Germinal center (tissue), 1 donor: Measurements from ENCODE around the gene GGCX.

ENCODE experiments used
- DNase-seq: peaks from one replicate; pipeline ENCODE4 v3.0.0; 2012; ENCODE audit warnings: mixed read lengths, low spot score

The GGCX gene

GRCh38 chr2:85541753-85542457, 19.4 kb downstream of the GGCX start:
- DNase-seq = no peak

GRCh38 chr2:85541262-85541661, 20.0 kb downstream of the GGCX start:
- DNase-seq = no peak

- no peak for DNase-seq
These were observed 21.1 kb downstream of the GGCX start for GRCh38 chr2:85540133-85540648.

- peak; percentile 55 for DNase-seq
These were observed 21.7 kb downstream of the GGCX start for GRCh38 chr2:85539361-85540132.

DNA sequence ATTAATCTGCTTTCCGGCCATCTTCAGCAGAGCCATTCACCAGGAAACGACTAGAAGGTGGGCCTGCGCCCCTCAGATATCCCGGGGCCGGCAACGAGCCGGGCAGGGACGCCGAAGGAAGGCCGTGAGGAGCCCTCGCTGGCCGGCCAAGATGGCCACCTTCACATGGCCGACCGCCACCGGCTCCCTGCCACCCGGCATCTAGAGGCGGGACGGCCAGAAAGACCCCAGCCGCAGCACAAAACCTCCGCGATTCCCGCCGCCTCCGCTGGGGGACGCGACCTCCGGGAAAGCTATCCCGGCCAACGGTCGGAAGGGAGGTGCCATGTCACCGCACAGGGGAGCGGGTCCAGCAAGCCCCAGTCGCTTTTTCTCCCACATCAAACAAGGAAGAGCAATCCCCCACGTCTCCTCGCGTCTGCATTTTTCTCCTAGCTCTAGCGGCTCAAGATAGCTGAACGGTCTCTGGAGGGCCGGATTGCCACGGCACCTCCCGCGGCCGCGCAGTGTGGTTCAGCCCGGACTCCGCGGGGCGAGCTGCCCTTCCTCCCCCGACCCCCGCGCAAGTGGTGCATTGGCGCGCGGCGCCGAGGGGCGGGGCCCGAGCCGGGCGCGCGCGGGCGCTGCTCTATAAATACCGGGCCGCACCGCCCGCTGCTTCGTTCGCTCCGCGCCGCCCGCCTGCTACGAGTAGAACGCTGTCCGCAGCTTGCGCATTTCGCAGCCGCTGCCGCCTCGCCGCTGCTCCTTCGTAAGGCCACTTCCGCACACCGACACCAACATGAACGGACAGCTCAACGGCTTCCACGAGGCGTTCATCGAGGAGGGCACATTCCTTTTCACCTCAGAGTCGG, 22.6 kb downstream of the GGCX start, which contains the start of gene MAT2A:
Gene MAT2A, plus strand, starts transcription at position 662 of the 854 bp plus-strand sequence. Its CDS starts 120 bp downstream, at position 782.
- peak; percentile 93 for DNase-seq

DNA sequence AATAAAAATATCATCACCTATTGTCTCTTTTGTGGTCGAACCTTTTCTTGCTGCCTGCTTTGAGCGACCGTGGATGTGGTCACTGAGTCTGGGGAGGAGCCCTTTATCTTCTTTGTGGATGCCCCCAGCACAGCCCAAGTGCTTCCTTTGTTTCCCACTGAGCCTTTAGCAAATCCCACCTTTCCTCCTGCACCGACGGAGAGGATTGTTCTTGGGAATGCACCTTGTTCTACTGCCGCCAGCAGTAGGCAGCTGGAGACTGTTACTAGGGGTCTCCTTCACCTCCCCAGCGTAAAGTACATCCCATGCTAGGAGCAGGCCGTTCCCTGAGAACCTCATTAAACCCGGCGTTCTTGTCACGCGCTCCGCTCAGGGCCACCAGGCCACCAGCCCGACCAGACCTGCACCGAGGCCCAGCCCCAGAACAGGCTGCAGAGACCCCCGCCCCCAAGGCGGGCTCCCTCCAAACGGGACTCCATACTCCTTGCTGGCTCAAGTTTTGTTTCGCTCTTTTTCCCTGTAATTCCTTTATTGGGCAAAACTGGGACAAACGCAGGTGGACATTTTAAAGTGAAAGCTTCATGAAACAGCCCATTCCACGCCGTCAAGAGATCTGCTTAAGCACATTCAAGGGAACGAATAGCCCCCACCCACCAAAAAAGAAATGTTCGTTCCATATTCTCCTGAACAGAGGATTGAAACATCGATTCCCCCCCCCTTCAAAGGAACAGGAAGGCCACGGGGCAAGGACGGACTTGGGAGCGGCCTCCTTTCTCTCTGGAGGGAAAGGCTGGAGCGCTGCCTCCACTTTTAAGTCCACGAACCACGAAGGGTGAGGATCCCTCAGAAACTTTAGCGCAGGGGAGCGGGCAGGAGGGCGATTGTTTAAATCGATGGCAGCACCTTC, 23.4 kb downstream of the GGCX start:
- DNase-seq = peak; percentile 20

DNA sequence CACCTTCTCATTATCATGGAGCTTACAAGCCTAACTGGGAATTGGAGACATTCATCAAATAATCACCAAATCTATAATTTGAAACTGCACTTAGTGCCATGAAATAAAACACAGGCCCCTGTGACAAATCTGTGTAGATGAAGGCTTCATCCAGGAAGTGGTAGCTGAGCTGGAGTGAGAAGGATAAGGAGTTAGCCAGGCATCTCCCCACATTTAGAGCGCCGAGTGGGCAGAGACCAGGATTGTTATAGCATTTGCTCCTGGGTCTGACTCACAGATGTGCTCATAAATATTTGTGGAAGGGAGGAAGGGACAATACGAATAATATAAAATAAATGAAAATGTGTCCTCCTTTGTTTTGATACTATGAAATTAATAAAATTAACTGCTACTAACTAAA, 24.8 kb downstream of the GGCX start:
- no peak for DNase-seq

DNA sequence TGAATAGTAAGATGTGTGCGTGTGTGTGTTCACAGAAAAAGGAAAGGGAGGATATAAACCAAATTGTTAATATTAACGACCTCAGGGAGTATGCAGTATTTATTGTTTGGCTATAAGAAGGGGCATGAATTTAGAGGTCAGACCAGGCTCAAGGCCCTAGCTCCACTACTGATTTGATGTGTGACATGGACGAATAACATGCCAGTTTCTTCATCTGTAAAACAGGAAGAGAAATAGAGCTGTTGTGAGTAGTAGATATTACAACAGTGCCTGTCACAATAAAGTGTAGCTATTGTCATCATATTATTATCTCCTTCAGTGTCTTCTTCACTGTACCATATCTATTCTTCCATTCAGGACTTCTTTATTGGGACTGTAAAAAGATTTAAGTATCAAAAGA, 26.4 kb downstream of the GGCX start:
- DNase-seq = no peak

DNA sequence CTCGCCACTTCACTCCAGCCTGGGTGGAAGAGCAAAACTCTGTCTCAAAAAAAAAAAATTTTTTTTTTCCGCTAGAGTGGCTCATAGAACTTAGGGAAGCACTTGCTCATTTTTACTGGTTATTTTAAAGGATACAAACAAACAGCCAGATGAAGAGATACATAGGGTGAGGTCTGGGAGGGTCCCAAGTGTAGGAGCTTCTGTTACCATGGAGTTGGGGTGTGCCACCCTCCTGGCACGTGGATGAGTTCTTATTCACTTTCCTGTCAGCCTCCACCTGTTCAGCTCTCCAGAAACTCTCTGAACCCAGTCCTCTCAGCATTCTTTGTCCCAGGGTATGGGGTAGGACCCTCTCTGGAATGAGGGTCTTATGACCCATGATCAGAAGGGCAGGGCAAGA, 27.2 kb downstream of the GGCX start:
- DNase-seq = no peak

DNA sequence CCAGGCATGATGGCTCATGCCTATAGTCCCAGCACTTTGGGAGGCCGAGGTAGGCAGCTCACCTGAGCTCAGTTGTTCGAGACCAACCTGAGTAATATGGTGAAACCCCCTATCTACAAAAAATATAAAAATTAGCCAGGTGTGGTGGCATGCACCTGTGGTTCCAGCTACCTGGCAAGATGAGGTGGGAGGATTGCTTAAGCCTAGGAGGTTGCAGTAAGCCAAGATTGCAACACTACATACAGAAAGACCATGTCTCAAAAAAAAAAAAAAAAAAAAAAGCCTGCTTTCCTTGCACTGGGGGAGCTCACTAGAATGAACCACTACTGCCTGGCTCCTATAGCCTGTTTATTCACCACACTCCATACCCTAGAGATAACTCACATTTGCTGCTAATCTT, 29.7 kb downstream of the GGCX start:
- DNase-seq = no peak

GRCh38 chr2:85529809-85530208, 31.5 kb downstream of the GGCX start:
- no peak for DNase-seq

DNA sequence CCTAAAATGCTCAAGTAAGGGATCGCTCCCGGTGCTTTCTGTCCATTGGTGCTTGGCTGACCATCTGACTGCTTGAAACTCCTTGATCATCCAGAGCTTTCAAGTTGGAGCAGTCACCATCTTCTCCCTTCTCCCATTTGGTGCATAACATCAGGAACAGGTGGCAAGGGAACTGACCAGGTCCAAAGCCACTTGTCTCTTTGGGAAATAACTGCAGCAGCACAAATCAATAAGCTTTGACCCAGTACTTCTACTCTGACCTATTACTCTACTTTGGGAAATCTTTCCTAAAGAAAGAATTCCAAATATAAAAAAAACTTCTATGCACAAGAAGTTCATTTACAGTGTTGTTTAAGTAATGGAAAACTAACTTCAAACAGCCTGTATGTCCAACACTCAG, 32.9 kb downstream of the GGCX start:
- no peak for DNase-seq

DNA sequence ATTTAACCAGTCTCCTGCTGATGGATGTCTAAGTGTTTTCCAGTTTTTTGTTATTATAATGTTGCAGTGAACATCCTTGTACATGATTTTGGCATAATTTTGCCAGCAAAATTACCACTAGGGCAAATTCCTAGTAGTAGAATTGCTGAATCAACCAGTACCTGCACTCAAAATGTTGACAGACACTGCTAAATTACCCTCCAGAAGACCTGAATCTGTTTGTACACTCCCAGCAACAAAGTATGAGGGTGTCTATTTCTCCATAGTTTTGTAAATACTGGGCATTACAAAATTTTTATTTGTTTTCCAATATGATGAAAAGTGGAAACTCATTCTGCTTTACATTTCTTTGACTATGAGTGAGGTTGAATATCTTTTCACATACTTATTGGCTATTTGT, 33.5 kb downstream of the GGCX start:
- DNase-seq = no peak

- DNase-seq = no peak
These were observed 35.7 kb downstream of the GGCX start for GRCh38 chr2:85525567-85525966.

GRCh38 chr2:85525029-85525428, 36.3 kb downstream of the GGCX start:
- no peak for DNase-seq

- no peak for DNase-seq
These were observed 36.9 kb downstream of the GGCX start for GRCh38 chr2:85524336-85524908.

DNA sequence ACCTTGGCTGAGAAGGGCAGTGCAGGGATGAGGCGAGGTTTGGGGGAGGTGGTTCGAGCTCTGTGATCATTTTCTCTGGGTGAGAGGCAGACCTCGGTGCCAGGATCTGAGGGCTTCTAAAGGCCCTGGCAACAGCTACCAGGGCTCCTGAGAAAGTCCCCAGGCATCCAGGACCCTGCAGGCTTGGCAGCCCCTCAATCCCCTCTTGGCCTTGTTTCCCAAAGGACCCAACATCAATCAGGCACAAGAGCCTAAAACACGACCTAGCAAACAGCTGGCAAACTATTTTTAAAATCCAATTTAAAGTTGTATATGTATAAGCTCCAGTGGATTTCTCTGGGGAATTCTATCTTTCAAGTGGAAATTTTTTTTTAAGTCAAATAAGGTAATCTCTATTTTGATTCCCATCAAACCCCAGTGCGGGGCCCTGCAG, 37.4 kb downstream of the GGCX start:
- no peak for DNase-seq

DNA sequence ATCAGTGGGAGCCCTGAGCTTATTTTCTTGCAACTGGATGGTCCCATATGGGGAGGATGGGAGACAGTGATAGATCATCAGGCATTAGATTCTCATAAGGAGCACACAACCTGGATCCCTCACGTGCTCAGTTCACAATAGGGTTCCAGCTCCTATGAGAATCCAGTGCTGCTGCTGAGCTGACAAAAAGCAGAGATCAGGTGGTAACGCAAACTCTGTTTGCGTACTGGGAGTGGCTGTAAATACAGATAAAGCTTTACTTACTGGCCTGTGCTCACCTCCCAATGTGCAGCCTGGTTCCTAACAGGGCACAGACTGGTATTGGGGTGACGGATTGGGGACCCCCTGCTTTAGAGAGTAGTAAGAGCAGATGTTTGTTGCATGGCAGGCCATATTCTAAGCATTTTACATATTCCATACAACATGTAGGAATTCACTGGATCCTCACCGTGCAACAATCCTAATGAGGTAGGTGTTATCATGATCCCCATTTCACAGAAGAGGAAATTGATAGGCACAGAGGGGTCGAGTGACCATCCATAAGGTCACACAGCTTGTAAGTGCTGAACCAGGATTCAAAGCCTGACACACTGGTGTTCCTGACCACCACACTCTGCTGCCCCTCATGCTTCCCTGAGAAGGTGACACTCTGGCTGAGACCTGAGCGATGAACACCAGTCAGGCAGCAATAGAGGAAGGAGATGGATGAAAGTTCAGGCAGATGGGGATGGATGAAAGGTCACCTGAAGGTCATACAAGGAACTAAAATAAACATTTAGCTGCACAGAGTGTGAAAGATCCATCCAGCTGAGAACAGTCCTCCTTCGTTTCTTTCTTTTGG, 38.0 kb downstream of the GGCX start:
- no peak for DNase-seq

DNA sequence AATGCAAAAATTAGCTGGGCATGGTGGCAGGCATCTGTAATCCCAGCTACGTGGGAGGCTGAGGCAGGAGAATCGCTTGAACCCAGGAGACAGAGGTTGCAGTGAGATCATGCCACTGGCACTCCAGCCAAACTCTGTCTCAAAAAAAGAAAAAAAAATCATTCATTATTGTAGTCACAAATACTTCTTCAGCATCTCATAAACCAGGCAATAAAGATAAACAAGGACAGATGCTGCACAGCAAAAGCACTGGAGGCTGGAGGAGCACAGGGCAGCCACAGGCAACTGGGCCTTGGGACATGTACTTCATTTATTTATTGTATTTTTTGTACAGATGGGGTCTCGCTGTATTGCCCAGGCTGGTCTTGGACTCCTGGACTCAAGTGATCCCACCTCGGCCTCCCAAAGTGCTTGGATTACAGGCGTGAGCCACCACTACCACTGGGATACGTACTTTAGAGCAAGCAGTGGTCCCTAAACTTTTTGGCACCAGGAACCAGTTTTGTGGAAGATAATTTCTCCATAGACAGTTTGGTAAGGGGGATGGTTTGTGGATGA, 39.1 kb downstream of the GGCX start:
- no peak for DNase-seq
